Measurements from ENCODE around the gene TTC12. TPM values are rescaled to one million over a fixed set of nuclear protein-coding genes. Genes with fewer than 3 reads are reported as not detected.

The TTC12 gene
- total and polyA plus RNA-seq, 2 donors (not counting 3 experiments of a cell fraction or from before 2014, with no cell fraction given): 2.2 to 2.9 TPM

DNA sequence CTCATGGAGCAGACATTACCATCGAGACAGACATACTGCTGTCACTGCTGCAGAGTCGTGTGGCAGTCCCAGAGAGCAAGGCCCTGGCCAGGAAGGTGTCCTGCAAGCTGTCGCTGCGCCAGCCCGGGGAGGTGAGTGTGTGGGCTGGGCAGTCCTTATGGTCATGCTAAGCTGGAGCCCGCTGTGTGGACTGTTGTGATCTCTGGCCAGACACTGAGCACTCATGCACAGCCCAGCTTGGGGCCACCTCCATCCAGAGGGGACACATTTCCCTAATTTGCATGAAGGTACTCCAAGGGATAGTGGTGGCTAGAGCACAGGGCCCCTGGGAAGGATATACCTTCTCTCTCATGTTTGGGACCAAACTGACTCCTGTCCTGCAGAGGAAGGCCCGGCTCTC, 82.8 kb downstream of the TTC12 start:
- ChIA-PET CTCF (no interaction called here), POLR2A (no interaction called here)
- BruUV-seq (replicated peaks): no TSS peak
- Histone ChIP-seq H3K36me3 (ENCODE audit: control insufficient read depth in 2 of 2, extremely low read depth in 1 of 2, insufficient read depth in 2 of 2, low read length in 2 of 2) (no peaks in the 10 kb centered on the region), H3K79me2 (ENCODE audit: control insufficient read depth, insufficient read depth, low read length) (no peaks in the 10 kb centered on the region), H3K9me1 (replicated peaks; ENCODE audit: control insufficient read depth, extremely low read depth, insufficient read depth, low read length) (no peaks in the 10 kb centered on the region), H3K4me1 (ENCODE audit: control insufficient read depth, extremely low read depth, insufficient read depth, low read length) (no peaks in the 10 kb centered on the region), H2AFZ (ENCODE audit: low read depth, low read length) (no peak overlapping the region), H3K9ac (replicated peaks; ENCODE audit: extremely low read depth, insufficient read depth, low read length) (no peak overlapping the region), H3K27me3 (ENCODE audit: control insufficient read depth in 2 of 2, insufficient read depth in 2 of 2, low read length in 2 of 2) (no peaks in the 10 kb centered on the region), H3K4me2 (ENCODE audit: insufficient read depth, low read length) (no peak overlapping the region), H3K9me3 (replicated peaks; ENCODE audit: control insufficient read depth, insufficient read depth, low read length) (no peaks in the 10 kb centered on the region), H4K20me1 (replicated peaks; ENCODE audit: control insufficient read depth, extremely low read depth, insufficient read depth, low read length) (no peaks in the 10 kb centered on the region), H3K27ac (ENCODE audit: insufficient read depth, low read depth, low read length) (no peak overlapping the region), H3K4me3 (replicated peaks in 1 of 3; ENCODE audit: insufficient read depth in 1 of 3, low read depth in 1 of 3, low read length in 3 of 3) (no peak overlapping the region)
- dilution Hi-C loops (cut with MboI; ENCODE audit: extremely low pct_ligation_motif_present, low sequenced_read_pairs): no loop called here
- FAIRE-seq (no peak), DNase-seq (ENCODE audit: low read depth, low spot score) (no peak)
- intact Hi-C loops (cut with micrococcal nuclease): no loop called here
- TF ChIP-seq GATA2 (IDR thresholded peaks at IDR 0.05; ENCODE audit: insufficient read depth, insufficient read length, low read depth, low read length) (no peak), MYC (IDR thresholded peaks at IDR 0.05; ENCODE audit: low read depth, low read length) (no peak), JUN (IDR thresholded peaks at IDR 0.05; ENCODE audit: borderline replicate concordance, insufficient read depth, insufficient read length, low read depth) (no peak), POLR2AphosphoS5 (IDR thresholded peaks at IDR 0.05; ENCODE audit: insufficient read depth, low read depth, low read length) (no peak)
- TF ChIP-seq, protein P1, sequence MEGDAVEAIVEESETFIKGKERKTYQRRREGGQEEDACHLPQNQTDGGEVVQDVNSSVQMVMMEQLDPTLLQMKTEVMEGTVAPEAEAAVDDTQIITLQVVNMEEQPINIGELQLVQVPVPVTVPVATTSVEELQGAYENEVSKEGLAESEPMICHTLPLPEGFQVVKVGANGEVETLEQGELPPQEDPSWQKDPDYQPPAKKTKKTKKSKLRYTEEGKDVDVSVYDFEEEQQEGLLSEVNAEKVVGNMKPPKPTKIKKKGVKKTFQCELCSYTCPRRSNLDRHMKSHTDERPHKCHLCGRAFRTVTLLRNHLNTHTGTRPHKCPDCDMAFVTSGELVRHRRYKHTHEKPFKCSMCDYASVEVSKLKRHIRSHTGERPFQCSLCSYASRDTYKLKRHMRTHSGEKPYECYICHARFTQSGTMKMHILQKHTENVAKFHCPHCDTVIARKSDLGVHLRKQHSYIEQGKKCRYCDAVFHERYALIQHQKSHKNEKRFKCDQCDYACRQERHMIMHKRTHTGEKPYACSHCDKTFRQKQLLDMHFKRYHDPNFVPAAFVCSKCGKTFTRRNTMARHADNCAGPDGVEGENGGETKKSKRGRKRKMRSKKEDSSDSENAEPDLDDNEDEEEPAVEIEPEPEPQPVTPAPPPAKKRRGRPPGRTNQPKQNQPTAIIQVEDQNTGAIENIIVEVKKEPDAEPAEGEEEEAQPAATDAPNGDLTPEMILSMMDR (IDR thresholded peaks at IDR 0.05; ENCODE audit: extremely low read depth in 1 of 2, insufficient read depth in 1 of 2, low read depth in 1 of 2, low read length in 2 of 2): no peak
- TF ChIP-seq, protein P2, sequence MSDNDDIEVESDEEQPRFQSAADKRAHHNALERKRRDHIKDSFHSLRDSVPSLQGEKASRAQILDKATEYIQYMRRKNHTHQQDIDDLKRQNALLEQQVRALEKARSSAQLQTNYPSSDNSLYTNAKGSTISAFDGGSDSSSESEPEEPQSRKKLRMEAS (IDR thresholded peaks at IDR 0.05; ENCODE audit: insufficient read depth, insufficient read length): no peak
